ENCODE results near the gene EZH2.

The EZH2 gene

DNA sequence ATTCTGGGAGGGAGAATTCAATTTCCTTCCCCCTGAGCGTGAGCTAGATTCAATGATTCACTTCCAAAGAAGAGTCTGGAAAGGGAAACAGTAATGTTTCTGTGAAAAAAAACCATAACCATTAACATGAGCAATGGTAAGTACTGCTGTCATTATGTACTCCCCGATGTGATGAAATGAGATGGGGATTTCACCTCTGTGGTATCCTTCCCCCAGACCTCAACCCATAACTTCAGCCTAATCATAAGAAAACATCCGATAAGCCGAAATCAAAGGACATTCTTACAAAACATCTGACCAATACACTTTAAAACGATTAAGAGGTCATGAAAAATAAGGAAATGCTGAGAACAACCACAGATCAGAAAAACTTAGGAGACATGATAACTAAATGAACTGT lies 27.2 kb downstream of the EZH2 start:
- no peak for DNase-seq (ENCODE audit: low read depth in 2 of 2, low spot score in 1 of 2)

DNA sequence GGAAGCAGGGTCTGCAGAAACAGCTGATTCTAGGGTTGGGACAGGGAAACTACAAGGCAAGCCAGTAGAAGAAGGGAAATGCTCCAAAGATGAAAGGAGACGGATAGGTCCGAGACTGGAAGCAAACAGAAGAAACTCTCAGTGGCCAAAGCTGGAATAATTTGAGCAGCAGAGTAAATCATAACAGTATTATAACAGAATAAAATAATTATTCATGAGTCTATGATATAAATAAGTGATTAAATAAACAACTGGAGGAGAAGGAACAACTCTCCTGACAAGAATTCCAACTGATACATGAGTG lies 27.6 kb downstream of the EZH2 start:
- no peak for DNase-seq (ENCODE audit: low read depth in 2 of 2, low spot score in 1 of 2)

DNA sequence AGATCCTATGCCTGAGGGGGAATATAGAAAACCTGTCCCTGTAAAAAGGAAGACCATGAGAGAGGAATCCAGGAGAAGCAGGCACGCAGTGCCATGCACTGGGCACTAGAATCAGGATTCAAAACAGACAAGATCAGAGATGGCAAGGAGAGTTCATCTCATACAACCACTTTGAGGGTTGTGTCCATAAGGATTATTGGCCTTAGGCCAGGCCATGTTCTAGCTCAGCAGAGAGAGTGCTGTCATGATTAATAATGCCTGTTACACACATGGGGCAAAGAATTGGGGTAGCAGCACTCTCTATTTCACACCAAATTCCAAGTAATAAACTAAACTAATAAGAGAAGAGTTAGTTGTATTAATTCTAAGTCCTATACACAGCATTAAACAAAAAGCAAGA lies 29.1 kb downstream of the EZH2 start:
- no peak for DNase-seq (ENCODE audit: low read depth in 2 of 2, low spot score in 1 of 2)

GRCh38 chr7:148852272-148852671 lies 31.8 kb downstream of the EZH2 start:
- DNase-seq (ENCODE audit: low read depth in 2 of 2, low spot score in 1 of 2), result no peak

DNA sequence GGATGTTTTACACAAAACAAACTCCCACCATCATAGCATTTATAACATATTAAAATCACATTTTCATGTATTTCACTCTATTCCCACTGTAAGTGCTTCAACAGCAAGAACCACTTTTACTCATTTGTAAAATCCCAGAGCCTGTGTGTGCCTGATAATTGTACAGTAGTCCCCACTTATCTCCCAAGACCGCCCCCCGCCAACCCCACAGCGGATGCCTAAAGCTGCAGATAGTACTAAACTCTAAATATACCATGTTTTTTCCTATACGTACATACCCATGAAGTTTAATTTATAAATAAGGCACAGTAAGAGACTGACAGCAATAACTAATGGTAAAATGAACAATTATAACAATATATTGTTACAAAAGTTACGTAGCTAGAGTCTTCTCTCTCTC lies 33.5 kb downstream of the EZH2 start:
- DNase-seq (ENCODE audit: low read depth in 2 of 2, low spot score in 1 of 2), result no peak

- DNase-seq (ENCODE audit: low read depth in 2 of 2, low spot score in 1 of 2), result no peak
These were observed 34.5 kb downstream of the EZH2 start for GRCh38 chr7:148849393-148850098.

- DNase-seq (ENCODE audit: low read depth in 2 of 2, low spot score in 1 of 2), result no peak
These were observed 36.0 kb downstream of the EZH2 start for GRCh38 chr7:148847815-148848734.

DNA sequence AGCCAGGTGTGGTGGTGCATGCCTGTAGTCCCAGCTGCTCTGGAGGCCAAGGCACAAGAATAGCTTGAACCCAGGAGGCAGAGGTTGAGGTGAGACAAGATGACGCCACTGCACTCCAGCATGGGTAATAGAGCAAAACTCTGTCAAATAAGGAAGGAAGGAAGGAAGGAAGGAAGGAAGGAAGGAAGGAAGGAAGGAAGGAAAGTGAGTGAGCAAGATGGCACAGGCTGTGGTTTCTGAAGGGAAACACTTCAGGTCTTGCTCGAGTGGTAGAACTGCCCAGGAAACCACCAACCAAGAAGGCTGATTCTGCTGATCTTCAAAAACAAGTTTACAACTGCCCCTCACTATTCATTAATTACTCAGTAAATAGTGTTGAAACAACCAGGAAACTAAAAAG lies 45.2 kb downstream of the EZH2 start:
- DNase-seq (ENCODE audit: low read depth in 2 of 2, low spot score in 1 of 2), result no peak

GRCh38 chr7:148835854-148836253 lies 48.2 kb downstream of the EZH2 start:
- no peak for DNase-seq (ENCODE audit: low read depth in 2 of 2, low spot score in 1 of 2)

DNA sequence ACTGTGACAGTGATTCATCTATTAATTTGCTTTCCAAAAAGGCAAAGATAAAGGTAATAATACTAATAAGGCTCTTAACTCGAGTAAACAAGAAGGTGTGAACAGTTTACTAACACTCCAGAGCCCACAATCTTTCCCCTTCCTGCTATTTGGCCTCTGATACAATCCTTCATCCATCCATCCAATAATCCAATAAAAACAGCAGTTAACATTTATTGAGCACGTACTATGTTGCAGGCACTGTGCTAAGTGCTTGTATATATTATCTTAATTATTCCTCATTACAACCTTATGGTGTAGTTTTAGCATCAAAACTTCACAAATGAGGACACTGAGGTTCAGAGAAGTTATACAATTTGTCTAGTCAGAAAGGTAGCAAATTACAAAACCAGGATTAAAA lies 49.5 kb downstream of the EZH2 start:
- no peak for DNase-seq (ENCODE audit: low read depth in 2 of 2, low spot score in 1 of 2)

- DNase-seq (ENCODE audit: low read depth in 2 of 2, low spot score in 1 of 2), result no peak
These were observed 52.3 kb downstream of the EZH2 start for GRCh38 chr7:148831782-148832181.

- no peak for DNase-seq (ENCODE audit: low read depth in 2 of 2, low spot score in 1 of 2)
These were observed 53.0 kb downstream of the EZH2 start for GRCh38 chr7:148830897-148831692.

DNA sequence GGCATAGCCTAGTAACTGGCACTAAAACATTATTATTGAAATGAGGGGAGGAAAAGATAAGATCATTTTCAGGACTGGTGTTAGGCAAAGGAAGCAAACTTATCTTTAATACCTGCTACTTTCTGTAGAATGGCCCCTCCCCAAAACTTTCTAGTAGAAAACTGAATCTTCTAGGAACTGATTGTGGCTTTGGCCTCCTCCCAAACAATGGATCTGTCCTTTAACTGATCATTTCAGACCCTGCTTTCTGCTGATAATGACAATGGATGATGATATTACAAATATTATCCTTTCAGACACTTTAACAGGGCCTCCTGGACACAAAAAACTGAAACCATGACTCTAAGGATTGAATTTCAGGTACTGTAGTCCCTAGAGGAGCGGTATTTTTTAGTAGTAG lies 55.1 kb downstream of the EZH2 start:
- no peak for DNase-seq (ENCODE audit: low read depth in 2 of 2, low spot score in 1 of 2)

- no peak for DNase-seq (ENCODE audit: low read depth in 2 of 2, low spot score in 1 of 2)
These were observed 58.8 kb downstream of the EZH2 start for GRCh38 chr7:148825338-148825737.

DNA sequence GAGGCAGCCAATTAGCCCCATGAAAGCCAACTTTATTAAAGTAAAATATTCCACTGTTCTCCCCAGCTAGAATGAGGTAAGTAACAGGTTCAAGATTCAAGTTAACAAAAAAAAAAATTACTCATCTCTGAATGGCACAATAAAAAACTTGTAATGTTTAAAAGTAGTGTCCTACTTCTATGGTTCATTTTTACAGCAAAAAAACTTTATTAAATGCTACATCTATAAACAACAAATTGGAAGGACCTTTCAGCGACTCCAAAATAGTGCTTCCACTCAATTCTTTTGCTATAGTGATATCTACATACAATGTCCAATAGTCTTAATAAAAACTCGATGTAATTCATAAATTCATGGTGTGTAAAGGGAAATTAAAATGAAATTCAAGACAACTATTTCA lies 59.2 kb downstream of the EZH2 start:
- DNase-seq (ENCODE audit: low read depth in 2 of 2, low spot score in 1 of 2), result no peak

DNA sequence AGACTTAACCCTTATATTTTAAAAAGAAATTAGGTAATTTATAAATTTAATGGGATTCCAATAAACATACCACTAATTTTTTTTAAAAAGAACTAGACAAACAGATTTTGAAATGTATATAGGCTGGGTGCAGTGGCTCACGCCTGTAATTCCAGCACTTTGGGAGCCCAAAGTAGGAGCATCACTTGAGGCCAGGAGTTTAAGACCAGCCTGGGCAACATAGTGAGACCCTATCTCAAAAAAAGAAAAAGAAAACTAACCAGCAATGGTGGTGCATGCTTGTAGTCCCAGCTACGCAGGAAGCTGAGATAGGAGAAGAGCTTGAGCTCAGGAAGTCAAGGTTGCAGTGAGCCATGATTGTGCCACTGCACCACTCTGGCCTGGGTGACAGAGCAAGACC lies 62.7 kb downstream of the EZH2 start:
- DNase-seq (ENCODE audit: low read depth in 2 of 2, low spot score in 1 of 2), result no peak

- no peak for DNase-seq (ENCODE audit: low read depth in 2 of 2, low spot score in 1 of 2)
These were observed 64.3 kb downstream of the EZH2 start for GRCh38 chr7:148819697-148820360.

DNA sequence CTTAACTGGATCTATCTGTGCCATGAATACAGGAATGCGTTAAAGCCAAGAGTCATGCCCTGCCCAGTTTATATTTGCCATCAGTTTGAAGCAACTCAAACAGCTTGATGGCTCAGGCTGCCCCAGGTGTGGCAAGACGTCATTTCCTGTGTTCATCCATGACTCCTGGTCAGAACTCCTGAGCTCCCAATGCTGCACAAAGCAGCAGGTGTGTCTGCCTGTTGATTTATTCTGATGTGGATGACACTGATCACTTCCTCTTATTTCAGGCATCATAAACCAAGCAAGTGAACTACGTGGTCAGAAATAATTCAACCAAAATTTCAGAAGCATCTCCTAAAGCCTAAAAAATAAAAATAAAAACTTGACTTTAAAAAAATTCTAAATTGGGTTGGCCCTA lies 68.5 kb downstream of the EZH2 start:
- DNase-seq (ENCODE audit: low read depth in 2 of 2, low spot score in 1 of 2), result no peak

- DNase-seq (ENCODE audit: low read depth in 2 of 2, low spot score in 1 of 2), result no peak
These were observed 69.0 kb downstream of the EZH2 start for GRCh38 chr7:148814922-148815559.

GRCh38 chr7:148813890-148814289 lies 70.2 kb downstream of the EZH2 start:
- DNase-seq (ENCODE audit: low read depth in 2 of 2, low spot score in 1 of 2), result no peak

DNA sequence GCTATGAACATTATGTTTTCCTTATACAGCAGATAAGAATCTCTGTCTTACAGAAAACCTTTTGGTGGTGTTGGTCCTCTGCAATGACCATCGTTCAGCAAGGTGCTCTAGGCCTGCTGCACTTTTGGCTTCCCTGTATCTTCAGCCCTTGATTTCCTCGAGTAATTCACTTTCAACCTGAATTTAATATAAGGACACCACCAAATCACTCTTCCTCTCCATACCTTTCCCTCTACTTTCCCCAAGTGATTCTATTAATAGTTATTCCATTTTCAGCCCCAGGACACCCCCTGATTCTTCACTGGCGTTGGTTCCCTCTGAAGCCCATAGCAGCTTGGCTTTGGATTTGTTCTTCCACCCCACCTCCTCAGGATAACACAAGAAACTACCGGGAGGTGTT lies 72.2 kb downstream of the EZH2 start:
- DNase-seq (ENCODE audit: low read depth in 2 of 2, low spot score in 1 of 2), result no peak

Data from stimulated activated CD8-positive, alpha-beta memory T cell treated with anti-CD3 and anti-CD28 coated beads, Interleukin-4, amount 100 ng/mL, for 4 hours (primary cell).